ENCODE results near the gene MOSMO. TPM values are rescaled to one million over a fixed set of nuclear protein-coding genes. Genes with fewer than 3 reads are reported as not detected.

MOSMO gene
- total and polyA plus RNA-seq, 2 donors (not counting 1 experiment from before 2014, with no cell fraction given): 13.0 to 20.2 TPM

DNA sequence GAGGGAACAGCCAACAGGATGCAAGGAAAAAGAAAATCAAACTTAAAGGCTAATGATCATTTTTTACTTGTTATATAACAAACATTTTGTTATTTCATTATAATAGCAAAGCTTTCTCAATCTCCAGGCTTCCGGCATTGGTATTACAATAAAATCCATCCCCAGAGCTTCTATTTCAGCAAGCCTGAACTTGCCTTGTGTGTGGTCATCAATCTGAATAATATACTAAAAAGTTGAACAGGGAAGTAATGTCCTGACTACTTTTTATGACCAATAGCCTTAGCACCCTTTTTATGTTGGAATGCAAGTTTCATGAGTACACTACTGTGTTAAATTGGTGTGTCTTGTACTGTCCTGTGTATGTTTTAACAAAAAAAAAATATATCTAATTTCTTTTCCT, 57.3 kb downstream of the MOSMO start:
- CTCF ChIA-PET: interaction anchor here (8.5 kb wide), 1 partner anchor 13 kb away, joined by 61 read pairs; no protein-coding TSS in a partner anchor

DNA sequence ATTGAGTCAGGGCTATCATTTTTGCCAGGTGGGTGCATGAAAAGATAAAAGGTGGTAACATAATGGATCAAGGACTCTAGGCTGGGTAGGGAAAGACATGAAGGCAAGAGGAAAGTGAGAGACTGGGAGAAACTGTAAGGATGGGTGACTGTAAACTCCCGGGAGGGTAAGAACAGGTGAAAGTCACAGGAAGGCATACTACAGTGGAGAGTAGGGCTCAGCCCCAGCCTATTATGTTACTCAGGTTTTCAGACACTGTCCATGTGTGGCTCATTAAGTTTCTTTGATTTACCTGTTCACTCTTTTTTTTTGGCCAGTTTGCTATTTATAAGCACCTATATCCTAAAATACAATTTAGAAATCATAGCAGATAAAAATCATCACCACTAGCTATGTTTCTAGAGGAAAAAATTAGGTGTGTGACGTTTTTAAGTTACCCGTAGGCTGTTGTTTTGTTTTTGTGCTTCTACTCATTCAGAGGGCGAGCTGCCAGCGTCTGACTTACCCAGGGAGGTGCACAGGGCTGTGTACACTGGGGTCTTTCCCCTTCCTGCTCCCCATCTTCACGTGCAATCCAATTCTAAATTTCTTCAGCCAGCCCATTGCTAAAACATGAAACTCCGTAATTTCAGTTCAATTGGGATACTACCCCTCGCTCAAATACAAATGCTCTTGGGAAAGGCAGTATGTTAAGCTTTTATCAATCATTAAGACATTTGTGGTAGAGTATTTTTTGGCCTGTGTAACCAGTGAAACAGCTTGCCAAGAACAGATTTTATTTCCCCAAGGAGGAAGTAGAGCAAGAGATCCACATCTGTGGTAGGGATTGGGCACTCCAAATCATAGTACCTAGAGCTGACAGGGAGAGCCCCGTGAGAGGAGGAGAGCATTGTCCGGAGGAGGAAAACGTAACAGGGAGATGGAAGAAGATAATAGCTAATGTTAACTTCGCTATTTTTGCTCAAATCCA, 62.7 kb downstream of the MOSMO start:
- POLR2A ChIA-PET: no interaction called here
- Mint-ChIP-seq H3K4me1 (no peaks in the 10 kb centered on the region), H3K9me3 (ENCODE audit: insufficient read depth) (peaks cover 10% of the 10 kb centered on the region), H3K27ac (no peak overlapping the region), H3K4me3 (no peak overlapping the region), H3K27me3 (no peaks in the 10 kb centered on the region)
- Histone ChIP-seq H3K27ac (ENCODE audit: low read length in 2 of 2) (no peak overlapping the region), H2AFZ (ENCODE audit: insufficient read depth, low read depth, low read length, poor library complexity, severe bottlenecking) (no peak overlapping the region), H3K9me3 (ENCODE audit: control extremely low read depth in 1 of 3, control insufficient read depth in 2 of 3, insufficient read depth in 1 of 3, low read length in 2 of 3) (peaks cover 1 to 9% (median 6%) of the 10 kb centered on the region in 3 donors), H3K4me2 (replicated peaks; ENCODE audit: low read depth, low read length, poor library complexity, severe bottlenecking) (no peak overlapping the region), H3K36me3 (replicated peaks in 1 of 2; ENCODE audit: control extremely low read depth in 1 of 2, control insufficient read depth in 1 of 2, extremely low read depth in 1 of 2, insufficient read depth in 2 of 2, low read length in 1 of 2) (no peaks in the 10 kb centered on the region), H3K79me2 (ENCODE audit: control insufficient read depth, insufficient read depth, low read length) (peaks cover 7% of the 10 kb centered on the region), H3K9ac (ENCODE audit: low read length) (no peak overlapping the region), H3K27me3 (replicated peaks in 1 of 4; ENCODE audit: control extremely low read depth in 1 of 4, control insufficient read depth in 3 of 4, insufficient read depth in 4 of 4, low read length in 3 of 4) (no peaks in the 10 kb centered on the region), H4K20me1 (ENCODE audit: control insufficient read depth, insufficient read depth, low read length, poor library complexity, severe bottlenecking) (peaks cover 10% of the 10 kb centered on the region), H3K4me3 (ENCODE audit: control extremely low read depth in 1 of 5, extremely low read depth in 1 of 5, insufficient read depth in 1 of 5, low read depth in 2 of 5, low read length in 4 of 5) (no peak overlapping the region), H3K4me1 (ENCODE audit: control insufficient read depth in 2 of 2, insufficient read depth in 2 of 2, low read length in 2 of 2) (no peaks in the 10 kb centered on the region)
- CTCF ChIA-PET: interaction anchor here (0.6 to 1.9 kb wide), 5 partner anchors 9 to 103 kb away, joined by 3 to 5 read pairs (median 4); no protein-coding TSS in a partner anchor
- intact Hi-C loops (cut with micrococcal nuclease): no loop called here
- TF ChIP-seq, protein P1, sequence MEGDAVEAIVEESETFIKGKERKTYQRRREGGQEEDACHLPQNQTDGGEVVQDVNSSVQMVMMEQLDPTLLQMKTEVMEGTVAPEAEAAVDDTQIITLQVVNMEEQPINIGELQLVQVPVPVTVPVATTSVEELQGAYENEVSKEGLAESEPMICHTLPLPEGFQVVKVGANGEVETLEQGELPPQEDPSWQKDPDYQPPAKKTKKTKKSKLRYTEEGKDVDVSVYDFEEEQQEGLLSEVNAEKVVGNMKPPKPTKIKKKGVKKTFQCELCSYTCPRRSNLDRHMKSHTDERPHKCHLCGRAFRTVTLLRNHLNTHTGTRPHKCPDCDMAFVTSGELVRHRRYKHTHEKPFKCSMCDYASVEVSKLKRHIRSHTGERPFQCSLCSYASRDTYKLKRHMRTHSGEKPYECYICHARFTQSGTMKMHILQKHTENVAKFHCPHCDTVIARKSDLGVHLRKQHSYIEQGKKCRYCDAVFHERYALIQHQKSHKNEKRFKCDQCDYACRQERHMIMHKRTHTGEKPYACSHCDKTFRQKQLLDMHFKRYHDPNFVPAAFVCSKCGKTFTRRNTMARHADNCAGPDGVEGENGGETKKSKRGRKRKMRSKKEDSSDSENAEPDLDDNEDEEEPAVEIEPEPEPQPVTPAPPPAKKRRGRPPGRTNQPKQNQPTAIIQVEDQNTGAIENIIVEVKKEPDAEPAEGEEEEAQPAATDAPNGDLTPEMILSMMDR (IDR thresholded peaks at IDR 0.05): no peak
- no peak for TF ChIP-seq EZH2 (IDR thresholded peaks at IDR 0.05; ENCODE audit: borderline replicate concordance, insufficient read depth, low read depth, low read length, poor library complexity, severe bottlenecking)
- 76% methylated on average over 7 of the region's 12 CpGs for WGBS (ENCODE audit: insufficient coverage)
- DNase-seq (no peak), ATAC-seq (ENCODE audit: low read depth) (no peak)

More for the DNA sequence above, 57.3 kb downstream of the MOSMO start:
- H3K36me3 ChIP-seq (replicated peaks in 1 of 2; ENCODE audit: control extremely low read depth in 1 of 2, control insufficient read depth in 1 of 2, extremely low read depth in 1 of 2, insufficient read depth in 2 of 2, low read length in 1 of 2): no peaks in the 10 kb centered on the region
- Mint-ChIP-seq H3K27me3 (no peaks in the 10 kb centered on the region), H3K4me1 (no peaks in the 10 kb centered on the region), H3K27ac (no peak overlapping the region), H3K4me3 (no peak overlapping the region), H3K9me3 (ENCODE audit: insufficient read depth) (peaks cover 10% of the 10 kb centered on the region)
- H3K9ac ChIP-seq (ENCODE audit: low read length): no peak overlapping the region
- no peaks in the 10 kb centered on the region for H3K4me1 ChIP-seq (ENCODE audit: control insufficient read depth in 2 of 2, insufficient read depth in 2 of 2, low read length in 2 of 2)
- DNase-seq (no peak), ATAC-seq (ENCODE audit: low read depth) (no peak)
- no peaks in the 10 kb centered on the region for H4K20me1 ChIP-seq (ENCODE audit: control insufficient read depth, insufficient read depth, low read length, poor library complexity, severe bottlenecking)
- H3K4me2 ChIP-seq (replicated peaks; ENCODE audit: low read depth, low read length, poor library complexity, severe bottlenecking): no peak overlapping the region
- H3K79me2 ChIP-seq (ENCODE audit: control insufficient read depth, insufficient read depth, low read length): peaks cover 7% of the 10 kb centered on the region
- no peaks in the 10 kb centered on the region for H3K27me3 ChIP-seq (replicated peaks in 1 of 4; ENCODE audit: control extremely low read depth in 1 of 4, control insufficient read depth in 3 of 4, insufficient read depth in 4 of 4, low read length in 3 of 4)
- H3K4me3 ChIP-seq (ENCODE audit: control extremely low read depth in 1 of 5, extremely low read depth in 1 of 5, insufficient read depth in 1 of 5, low read depth in 2 of 5, low read length in 4 of 5): no peak overlapping the region
- TF ChIP-seq EZH2 (IDR thresholded peaks at IDR 0.05; ENCODE audit: borderline replicate concordance, insufficient read depth, low read depth, low read length, poor library complexity, severe bottlenecking): no peak
- peaks cover 1 to 9% (median 6%) of the 10 kb centered on the region in 3 donors for H3K9me3 ChIP-seq (ENCODE audit: control extremely low read depth in 1 of 3, control insufficient read depth in 2 of 3, insufficient read depth in 1 of 3, low read length in 2 of 3)
- no CpG with 5 or more reads among the region's 1 CpG for WGBS (ENCODE audit: insufficient coverage)
- H2AFZ ChIP-seq (ENCODE audit: insufficient read depth, low read depth, low read length, poor library complexity, severe bottlenecking): no peak overlapping the region
- intact Hi-C loops (cut with micrococcal nuclease): no loop called here
- POLR2A ChIA-PET: no interaction called here
- H3K27ac ChIP-seq (ENCODE audit: low read length in 2 of 2): no peak overlapping the region
